GM18502 (cell line): Measurements from ENCODE around the gene ZNF536.

Experiments
- ATAC-seq: cut with Tn5 transposase; IDR thresholded peaks from one replicate; pipeline ENCODE4 v1.9.1; 2021; ENCODE audit warnings: mild to moderate bottlenecking; ENCODE audit not compliant: unreplicated experiment, poor library complexity

The ZNF536 gene

DNA sequence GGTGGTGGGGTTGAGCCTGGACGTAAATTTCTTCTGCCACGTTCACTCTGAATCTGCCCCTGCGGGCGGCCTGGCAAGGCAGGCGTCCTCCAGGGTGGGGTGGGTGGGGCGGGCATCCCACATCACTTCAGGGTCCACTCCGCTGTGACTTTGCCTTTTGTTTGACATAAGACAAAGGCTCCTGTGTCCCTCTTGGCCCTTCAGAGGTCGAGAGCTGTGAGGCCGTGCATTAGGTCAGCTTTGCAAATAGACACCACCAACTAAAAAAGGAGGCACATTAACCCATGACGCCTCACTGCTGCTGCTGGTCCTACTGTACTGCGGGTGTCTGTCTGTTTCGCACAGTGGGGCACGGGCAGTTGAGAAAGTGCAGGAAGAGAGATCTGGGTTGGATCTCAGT lies 10.5 kb upstream of the ZNF536 start:
- no peak for ATAC-seq

DNA sequence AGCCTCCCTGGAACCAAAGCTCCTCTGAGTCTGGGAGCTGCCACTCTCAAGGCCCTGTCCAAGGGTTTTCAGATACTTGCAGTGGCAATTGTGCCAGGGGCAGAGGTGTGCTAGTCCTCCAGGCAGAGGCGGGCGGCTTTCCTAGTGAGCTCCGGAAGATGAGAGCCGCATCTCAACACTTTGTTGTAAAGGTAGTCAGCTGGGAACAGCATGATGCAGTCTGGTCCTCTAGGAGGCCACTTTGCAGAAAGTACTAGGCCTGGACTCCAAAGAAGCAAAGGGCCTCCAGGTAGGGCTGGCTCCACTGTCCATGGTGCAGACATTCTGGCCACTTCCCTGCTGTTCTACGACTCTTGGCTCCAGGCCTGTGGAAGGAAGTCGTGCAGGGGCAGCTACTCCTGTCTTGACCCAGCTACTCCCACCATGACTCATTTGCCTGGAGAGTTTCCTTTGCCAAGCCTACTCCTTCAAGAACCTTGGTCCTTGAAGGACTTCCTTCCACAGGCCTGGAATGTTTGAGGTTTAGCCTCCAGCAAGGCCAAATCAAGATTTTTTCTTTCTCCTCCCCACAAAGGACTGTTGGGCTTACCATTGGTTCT lies 9.9 kb upstream of the ZNF536 start:
- ATAC-seq, result no peak

DNA sequence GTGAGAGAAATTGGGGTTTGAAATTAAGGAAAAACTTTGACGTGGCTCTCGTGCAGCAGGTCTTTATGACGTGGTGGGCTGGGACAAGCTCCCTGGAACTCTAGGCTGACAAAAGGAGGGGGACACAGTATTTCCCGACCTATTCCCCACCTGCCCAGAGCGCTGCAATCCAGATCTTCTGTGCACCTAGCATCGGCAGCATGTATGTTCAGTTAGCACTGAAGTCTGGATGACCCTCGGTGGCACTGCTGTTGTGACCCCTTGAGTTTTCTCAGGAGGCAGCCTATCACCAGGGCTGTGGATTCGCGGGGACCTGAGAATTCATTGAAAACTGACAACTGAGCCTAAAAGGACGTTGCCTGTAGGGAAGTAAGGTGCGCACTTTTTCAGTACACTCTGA lies 9.1 kb upstream of the ZNF536 start:
- ATAC-seq, result no peak

DNA sequence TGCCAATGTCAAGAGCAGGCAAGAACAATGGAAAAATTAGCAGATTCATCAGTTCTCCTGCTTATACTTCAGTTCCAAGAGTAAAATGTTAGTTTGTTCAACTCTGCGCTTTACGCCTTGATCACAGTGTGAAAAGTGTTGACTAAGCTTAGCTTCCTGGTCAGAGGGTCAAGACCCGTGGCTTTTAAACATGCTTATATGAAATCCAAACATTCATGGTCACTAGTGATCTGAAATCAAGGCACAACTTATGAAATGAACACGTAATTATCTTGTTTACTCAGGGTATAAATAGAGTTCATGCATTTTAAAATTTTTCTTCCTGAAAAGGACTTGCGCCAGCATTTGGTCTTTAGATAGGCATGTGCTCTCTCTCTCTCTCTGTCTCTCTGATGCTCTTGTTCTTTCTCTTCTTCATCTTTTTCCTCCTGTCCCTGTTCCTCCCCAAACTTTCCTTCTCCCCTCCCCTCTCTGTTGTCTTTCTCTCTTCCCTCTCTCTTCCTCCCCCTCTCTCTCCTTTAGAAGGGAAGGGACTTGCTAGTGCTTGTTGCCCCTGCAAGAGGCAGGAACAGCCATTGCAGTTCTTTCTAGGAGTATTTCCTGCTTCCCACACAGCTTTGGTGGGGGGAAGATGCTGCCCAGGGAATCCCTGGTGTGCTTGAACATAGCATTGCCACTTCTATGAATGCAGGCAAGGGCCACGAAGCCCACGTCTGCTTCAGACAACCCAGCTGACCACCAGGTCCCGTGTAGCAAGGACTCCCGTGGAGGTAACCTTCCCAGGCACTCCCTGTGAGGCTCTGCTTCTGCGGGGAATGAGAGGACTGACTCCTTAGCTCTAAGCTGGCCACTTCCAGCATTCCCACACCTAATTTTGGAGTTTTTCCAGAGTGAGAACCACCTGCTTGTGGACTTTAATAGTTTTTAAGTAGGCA lies 7.1 kb upstream of the ZNF536 start:
- ATAC-seq, result no peak

DNA sequence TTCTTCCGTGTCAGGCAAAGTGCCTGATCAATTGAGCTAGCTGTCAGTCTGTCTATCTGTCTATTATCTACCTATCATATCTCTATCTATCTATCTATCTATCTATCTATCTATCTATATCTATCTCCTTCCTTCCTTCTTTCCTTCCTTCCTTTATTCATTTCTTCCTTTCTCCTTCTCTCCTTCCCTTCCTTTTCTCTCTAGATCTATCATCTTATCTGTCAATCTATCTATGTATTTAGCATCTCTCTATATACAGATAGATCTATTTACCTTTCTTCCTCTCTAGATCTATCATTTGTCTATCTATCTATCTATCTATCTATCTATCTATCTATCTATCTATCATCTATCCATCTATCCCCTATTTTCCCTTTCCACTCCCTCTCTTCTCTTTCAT lies 5.9 kb upstream of the ZNF536 start:
- no peak for ATAC-seq

DNA sequence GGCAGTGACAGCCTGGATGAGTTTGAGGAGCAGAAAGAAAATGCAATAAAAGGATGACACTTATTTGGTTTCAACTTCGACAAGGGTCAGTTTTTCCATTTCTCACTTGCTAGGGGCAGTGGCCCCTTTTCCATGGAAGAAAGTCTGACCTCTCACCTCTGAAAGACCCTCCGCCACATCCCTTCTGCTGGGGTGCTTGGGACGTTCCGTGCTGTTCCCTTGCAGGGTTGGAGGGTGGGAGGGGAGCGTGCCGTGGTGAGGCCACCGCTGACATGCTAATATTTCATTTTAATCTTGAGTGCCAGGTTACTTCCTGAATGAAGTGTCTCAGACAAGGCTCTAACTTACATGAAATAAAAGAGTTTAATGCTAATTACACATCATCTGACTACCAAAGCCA lies 5.2 kb upstream of the ZNF536 start:
- ATAC-seq, result no peak

DNA sequence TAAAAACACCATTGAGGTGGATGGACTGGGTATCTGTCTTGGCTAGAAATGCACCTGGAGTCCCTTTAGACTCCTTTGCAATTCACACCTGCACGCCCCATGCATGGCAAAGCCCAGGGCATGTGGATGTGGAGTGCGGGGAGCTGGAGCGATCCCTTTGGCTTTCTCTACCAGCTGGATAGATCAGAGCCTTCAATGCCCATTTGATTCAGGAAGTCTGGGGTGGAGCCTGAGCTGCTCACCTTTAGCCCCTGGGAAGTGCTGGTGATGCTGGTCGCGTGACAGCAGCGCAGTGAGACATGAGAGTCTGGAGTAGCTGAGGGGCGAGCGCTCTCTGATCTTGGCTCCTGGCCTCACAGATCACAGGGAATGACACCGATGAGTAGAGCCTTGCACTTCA lies 4.8 kb upstream of the ZNF536 start:
- ATAC-seq, result no peak

DNA sequence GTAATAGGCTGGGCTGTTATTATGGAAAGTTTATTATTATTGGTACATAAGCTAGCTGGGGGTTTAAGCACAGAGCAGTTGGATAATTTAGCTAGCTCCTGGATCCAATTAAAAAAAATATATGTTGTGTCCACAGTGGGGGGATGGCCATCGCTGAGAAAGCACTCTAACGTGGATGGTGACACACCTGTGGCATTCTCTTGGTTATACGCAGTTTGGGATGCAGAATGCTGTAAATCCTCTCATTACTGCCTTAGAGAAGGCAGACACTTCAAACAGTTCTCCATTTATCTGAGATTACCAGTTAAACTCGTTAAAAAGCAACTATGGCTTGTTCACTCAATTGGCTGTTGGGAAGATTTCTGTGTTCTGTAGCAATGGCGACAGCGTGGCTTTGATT lies 2.4 kb upstream of the ZNF536 start:
- no peak for ATAC-seq

DNA sequence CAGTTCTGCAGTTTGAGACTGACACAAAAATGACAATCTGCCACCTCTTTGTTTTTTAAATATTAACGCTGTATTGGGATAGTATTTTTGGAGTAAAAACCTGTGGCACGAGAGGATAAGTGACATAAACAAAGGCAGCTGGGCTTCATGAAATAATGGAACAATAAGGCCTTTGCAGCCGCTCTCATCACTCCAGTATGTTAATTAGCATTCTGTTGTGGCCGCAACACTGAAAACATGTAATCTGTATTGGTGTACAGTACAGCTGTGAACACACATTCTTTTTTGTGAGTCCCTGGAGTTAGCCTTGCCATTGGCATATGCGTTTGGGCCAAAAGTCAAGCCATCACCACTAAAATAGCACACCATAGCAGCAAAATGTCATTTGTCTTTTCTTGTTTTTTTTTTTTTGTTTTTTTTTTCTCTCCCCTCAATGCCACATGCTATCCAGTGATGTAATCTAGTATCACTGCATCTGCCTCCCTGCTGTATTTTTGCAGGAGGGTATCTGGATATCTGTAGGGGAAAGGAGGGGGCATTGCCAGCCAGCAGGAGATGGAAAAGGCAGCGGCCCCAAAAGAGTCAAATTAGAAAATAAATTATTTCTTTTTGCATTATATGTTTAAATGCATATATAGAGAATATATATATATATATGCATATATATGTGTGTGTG lies 885 bp upstream of the ZNF536 start:
- ATAC-seq, result no peak

DNA sequence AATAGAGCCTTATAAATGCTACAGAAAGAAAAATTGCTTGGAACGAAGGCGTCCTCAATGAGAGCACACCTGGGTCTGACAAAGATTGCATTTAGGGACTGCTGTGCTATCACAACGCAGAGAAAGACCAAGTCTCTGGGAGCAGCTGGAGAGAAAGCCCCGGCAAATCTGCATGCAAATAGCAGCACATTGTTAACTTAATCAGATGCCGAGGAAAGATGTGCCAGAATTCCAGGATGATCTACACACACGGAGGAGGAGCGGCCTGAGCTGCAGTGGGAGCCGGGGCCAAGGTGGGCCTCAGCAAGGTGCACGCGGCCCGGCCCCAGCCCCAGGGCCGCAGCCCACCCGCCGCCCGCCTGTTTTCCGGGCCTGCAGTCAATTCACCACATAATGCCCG lies 1.4 kb downstream of the ZNF536 start:
- no peak for ATAC-seq

DNA sequence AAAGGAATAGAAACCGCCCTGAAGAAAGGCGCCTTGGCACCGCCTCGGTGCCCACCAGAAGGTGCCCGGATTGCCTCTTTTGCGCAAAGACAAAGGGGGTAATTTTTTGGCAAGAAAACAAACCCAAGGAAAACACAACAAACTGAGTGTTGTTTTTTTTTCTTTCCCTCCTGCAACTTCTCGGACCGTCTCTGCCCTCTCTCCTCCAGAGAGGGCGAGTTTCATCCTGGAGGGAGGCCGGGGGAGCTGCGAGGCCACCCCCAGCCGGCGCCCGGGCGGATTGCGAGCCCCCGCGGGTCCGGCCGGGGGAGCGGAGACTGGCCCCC lies 2.3 kb downstream of the ZNF536 start:
- no peak for ATAC-seq

DNA sequence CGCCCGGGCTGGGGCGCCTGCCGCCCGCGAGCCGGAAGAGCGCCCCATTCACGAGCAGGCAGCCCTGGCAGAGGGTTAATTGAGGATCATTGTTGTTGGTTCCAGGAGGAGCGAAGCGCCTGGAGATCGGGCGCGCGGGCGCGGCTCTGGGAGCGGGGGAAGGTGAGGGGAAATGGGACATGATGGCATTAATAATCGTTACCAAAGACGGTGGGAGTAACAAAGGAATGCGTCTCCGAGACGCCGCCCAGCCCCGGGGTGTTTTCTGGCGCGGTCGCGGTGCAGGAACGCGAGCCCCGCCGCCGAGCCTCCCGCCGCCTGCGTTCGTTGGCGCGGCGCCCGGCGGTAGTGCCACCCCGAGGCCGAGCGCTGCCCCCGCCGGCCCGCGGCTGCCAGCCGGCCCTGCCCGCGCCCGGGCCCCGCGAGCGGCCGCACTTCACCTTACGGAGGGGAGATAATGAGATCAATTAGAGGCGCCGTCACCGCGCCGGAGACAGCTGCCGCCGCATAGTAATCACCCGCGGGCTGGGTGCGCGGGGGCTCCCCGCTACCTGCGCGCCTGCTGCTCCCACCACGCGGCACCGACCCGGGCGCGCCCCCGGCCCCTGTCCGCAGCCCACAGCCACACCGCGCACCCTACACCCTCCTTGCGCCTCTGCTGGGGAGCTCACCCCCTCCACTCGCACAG lies 2.8 kb downstream of the ZNF536 start:
- ATAC-seq, result no peak

DNA sequence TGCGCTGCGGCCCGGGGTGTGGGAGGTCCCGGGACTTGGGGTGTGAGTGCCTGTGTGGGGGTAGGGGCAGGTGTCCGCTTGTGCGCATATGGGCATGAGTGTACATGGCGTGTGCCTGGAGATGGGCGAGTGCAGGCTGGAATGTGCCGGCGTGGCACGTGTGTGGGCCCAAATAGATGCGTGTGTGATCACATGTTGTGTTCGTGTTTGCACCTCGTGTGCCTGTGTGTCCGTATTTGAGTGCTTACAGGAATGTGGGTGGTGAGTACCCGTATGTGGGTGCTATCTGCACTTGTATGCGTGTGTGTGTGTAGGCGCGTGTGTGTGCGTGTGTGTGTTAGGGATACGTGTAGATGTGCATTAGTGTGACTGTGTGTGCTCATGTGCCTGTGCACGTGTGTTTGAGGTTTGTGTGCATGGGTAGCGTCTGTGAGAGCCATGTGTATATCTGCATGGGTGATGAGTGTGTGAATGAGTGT lies 3.4 kb downstream of the ZNF536 start:
- ATAC-seq, result no peak

DNA sequence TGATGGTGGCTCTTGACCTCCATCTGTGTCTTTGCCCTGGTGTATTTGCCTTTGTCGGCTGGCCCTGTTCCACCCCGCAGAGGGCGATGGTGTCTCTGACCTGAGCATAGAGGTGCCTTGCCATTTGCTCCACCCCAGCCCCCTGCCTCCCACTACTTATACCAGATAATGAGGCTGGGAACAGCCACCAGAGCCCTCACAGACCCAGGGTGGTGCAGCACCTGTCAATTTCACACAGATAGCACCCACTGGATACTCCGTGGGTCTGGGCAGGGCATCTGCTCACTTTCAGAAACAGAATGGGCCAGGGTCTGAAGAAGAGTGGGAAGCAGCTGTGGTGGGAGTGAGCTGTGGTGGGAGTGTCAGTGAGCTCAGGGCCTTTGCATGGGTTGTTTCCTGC lies 4.1 kb downstream of the ZNF536 start:
- ATAC-seq, result no peak

DNA sequence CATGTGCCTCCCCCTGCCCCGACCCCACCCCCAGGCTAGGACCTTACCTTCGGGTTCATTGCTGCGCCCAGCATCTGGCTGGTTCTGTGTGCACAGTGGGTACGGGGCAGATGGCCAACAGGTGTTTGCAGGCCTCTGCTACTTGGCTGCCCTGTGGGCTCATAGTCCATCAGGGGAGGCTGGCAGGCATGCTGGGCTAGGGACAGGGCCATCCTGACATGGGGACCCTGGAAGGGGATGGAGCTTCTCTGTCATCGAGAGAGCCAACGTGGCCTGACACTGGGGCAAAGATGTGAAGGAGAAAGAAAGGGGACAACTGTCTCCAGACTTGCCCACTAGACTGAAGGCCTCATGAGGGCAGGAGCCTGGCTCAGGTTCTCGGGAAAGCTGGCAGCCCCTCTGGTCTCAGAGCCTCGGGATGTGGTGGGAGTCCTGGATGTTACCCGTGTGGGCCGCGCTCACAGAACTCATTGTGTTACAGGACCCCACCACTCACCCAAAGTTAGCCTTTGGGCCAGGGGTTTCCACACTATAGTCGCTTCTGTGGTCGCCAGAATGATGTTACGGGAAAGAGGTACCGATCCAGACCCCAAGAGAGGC lies 4.7 kb downstream of the ZNF536 start:
- ATAC-seq, result no peak

DNA sequence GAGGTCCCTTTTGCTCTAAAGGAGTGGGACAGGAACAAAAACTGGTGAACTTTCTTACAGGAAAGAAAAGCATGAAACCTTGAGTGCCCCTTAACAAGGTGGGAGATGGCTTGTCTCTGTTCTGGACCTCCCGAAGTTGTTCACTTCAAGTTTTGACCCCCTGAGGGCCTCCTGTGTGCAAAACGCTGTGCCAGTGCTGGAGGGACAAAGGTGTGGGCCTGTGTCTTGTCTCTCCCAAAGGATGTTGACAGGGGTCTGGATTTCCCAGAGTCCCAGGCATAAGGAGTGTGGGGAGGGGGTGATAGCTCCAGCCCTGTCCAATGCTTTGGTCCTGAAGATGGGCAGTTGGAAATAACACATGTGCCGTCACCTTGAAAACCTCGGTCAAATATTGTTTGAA lies 6.5 kb downstream of the ZNF536 start:
- ATAC-seq, result no peak

DNA sequence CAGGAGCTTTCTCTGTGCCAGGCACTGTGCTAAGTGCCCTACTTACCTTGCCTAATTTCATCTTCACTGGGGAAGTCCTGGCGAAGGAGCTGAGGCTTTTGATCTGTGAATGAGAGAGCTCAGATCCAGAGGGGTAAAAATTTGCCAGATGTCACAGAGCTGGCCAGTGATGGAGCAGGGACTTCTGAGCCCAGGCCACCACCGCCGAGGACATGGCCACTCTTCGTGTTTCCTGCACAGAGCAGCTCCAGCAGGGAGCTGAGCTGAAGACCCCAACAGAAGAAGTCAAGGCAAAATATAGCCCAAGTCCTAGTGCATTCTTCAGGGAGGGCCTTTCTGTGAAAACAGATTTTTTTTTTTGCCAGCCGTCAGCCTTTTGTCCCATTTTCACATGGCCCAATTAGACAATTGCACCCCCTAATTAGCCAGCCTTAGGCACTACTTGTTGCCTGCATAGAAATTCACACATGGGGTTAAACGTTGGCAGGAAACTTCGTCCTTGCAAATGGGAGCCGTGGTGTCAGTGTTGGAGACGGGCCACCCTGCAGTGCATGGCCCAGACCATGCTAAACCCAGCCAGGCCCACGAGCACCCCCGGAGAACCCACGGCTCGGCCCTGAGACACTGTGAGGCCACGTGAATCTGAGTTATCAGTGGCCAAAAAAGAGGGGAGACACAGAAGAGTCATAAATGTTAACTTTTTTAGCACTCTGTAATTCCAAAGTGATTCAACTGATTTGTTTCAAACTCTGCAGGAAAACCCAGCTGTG lies 7.8 kb downstream of the ZNF536 start:
- no peak for ATAC-seq

DNA sequence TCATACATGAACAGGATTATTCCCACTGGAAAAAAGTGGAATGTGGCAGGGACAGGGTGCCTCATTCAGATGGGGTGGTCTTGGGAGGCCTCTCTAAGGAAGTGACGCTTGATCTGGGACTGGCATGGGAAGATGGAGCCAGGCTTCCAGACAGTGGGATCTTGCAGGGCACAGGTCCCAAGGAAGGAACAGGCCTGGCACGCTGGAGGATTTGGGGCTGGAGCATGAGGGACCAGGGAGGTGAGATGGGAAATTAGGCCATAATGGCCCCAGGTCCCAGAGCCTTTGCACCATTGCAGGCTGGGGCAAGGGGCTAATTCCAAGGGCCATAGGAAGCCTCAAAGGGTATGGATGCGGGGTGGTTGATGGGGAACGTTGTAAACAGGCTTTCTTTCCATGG lies 9.2 kb downstream of the ZNF536 start:
- no peak for ATAC-seq

DNA sequence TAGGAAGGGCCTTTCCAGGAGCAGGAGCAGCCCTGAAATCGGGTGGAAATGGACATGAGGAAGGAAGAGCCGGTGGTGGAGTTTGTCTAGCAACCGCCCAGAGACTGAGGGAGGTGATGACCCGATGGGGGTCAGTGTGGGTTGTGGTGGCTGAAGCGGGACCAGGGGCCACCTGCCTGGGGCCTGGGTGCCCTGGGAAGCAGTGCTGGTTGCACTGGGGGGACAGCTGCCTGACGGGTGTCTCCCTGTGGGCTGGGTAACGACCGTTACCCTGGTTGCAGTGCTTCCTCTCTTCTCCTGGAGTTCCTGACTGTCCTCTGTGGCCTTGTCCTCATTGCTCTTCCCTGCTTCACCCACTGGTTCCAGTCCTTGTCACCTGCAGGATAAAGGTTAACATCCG lies 13.0 kb downstream of the ZNF536 start:
- ATAC-seq, result no peak

DNA sequence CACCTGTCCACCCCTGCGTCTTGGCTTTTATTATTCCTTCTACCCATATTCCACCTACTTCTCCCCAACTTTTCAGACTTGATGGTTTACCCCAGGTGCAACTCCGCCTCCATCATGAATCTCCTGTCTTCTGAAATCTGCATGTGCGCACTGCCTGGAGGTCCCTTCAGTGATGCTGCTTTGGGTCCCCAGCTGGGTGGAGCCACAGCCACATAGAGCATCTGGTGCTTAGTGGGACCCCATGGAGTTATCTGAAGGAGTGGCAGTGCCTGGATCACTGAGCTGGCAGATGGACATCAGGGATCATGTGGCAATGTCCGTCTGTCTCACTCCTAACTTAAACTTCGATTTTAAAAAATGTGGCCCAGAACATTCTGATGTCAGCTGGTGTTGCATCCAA lies 13.5 kb downstream of the ZNF536 start:
- no peak for ATAC-seq
